ENCODE data around the gene BCL2L12.
"Not testable (repeated sequence)": the region's sequence is repeated elsewhere in the genome, so short reads cannot be mapped to it uniquely, and the experiment has no call there.

BCL2L12 gene

DNA sequence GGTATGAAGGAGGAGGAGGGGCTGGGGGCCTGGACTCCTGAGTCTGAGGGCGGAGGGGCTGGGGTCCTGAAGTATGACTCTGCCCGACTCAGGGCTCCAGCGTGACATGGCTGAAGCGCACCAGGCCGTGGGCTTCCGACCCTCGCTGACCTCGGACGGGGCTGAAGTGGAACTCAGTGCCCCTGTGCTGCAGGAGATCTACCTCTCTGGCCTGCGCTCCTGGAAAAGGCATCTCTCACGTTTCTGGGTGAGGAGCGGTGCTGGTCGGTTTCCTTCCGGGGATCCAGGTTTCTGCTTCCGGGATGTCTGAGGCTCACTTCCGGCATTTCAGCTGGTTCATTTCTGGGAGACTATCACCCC, 26.4 kb downstream of the BCL2L12 start:
- H3K4me3 ChIP-seq, result no peak overlapping the region
- H3K27ac ChIP-seq, result no peak overlapping the region

DNA sequence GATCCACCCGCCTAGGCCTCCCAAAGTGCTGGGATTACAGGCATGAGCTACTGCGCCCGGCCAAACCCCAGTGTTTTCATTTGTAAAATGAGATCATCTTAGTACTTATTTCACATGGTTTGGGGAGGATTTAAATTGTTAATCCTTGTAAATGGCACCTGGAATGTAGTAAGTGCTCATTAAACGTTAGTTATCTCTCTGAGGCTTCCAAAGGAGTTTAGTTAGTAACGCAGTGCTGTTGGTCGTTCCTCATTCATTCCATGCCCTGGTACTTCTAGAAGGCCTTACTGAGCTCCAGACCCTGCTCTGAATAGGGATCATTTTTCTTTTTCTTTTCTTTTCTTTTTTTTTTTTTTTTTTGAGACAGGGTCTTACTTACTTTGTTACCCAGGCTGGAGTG, 30.4 kb downstream of the BCL2L12 start:
- no peak overlapping the region for H3K27ac ChIP-seq
- H3K4me3 ChIP-seq, result no peak overlapping the region

DNA sequence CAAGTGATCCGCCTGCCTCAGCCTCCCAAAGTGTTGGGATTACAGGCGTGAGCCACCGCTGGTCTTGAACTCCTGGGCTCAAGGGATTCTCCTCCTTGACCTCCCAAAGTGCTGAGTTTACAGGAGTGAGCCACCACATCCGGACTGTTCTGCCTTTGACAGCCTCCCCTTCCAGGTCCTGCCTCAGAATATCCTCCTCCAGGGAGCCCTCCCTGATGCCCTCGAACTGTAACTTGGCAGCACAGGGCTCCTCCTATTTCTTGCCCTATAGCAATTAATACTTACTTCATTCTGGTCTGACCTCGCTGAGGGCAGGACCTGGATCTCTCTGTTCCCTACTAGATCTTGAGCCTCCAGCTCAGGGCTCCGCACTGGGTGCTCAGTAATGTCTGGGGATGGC, 31.1 kb downstream of the BCL2L12 start:
- H3K4me3 ChIP-seq, result no peak overlapping the region

DNA sequence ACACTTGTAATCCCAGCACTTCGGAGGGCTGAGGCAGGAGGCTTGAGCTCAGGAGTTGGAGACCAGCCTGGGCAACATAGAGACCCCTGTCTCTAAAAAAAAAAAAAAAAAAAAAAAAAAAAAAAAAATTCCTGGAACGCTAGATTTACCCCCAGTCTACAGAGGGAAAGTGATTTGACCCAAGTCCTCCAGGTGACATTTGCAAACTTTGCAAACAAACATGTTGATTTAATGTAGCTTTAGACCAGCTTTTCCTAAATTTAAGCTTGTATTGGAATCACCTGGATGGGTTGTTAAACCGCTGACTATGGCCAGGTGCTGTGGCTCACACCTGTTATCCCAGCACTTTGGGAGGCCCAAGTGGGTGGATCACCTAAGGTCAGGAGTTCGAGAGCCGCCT, 33.6 kb downstream of the BCL2L12 start:
- Histone ChIP-seq H3K4me3 (no peak overlapping the region), H3K27ac (no peak overlapping the region)

More for the DNA sequence above, 31.1 kb downstream of the BCL2L12 start:
- no peak overlapping the region for H3K27ac ChIP-seq

DNA sequence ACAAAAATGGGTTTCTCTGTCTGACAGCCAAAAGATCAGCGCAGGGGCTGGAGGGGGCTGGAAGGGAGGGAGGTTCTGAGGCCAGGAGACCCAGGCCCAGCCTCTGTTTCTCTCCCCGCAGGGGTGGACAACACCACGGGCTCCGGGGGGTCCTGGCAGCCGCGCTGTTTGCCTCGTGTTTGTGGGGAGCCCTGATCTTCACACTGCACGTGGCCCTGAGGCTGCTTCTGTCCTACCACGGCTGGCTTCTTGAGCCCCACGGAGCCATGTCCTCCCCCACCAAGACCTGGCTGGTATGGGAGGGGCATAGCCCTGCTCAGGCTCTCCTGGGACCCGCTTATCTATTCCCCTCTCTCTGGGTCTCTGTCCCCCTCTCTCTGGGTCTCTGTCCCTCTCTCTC, 34.8 kb downstream of the BCL2L12 start:
- Histone ChIP-seq H3K4me3 (no peak overlapping the region), H3K27ac (no peak overlapping the region)

DNA sequence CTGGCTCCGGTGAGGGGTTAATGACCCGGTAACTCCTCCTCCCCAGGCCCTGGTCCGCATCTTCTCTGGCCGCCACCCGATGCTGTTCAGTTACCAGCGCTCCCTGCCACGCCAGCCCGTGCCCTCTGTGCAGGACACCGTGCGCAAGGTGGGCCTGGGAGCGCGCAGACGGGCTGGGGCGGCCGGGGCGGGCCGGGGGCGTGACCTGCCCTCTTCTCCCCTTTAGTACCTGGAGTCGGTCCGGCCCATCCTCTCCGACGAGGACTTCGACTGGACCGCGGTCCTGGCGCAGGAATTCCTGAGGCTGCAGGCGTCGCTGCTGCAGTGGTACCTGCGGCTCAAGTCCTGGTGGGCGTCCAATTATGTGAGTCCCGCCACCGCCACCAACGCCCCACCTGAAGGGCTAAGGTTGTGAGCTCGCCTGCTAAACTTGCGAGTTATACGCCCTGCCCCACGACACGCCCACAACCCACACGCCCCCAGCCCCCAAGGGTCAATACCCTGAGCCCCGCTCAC, 35.6 kb downstream of the BCL2L12 start:
- no peak overlapping the region for H3K27ac ChIP-seq
- no peak overlapping the region for H3K4me3 ChIP-seq

DNA sequence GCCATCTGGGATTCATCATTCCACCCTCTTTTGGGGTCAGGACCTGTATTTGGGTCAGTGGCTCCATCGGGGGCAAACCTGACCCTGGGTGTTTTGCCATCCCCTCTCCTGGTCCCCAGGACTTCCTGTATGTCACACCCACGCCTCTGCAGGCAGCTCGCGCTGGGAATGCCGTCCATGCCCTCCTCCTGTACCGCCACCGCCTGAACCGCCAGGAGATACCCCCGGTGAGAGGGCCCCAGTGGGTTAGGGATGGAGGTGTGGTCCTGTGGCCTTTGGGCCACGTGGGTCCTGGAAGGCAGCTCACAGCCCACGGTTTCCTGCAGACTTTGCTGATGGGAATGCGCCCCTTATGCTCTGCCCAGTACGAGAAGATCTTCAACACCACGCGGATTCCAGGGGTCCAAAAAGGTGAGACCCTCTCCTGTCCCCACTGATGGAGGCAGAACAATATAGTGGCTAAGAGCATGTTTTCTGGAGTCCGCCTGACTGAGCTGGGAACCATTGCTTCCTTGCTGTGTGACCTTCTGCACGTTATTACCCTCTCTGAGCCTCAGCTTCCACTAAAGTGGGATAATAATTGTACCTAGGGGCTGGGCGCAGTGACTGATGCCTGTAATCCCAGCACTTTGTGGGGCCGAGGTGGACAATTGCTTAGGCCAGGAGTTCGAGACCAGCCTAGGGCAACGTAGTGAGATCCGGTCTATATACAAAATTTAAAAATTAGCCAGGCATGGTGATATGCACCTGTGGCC, 39.3 kb downstream of the BCL2L12 start:
- Histone ChIP-seq H3K4me3 (no peak overlapping the region), H3K27ac (no peak overlapping the region)

DNA sequence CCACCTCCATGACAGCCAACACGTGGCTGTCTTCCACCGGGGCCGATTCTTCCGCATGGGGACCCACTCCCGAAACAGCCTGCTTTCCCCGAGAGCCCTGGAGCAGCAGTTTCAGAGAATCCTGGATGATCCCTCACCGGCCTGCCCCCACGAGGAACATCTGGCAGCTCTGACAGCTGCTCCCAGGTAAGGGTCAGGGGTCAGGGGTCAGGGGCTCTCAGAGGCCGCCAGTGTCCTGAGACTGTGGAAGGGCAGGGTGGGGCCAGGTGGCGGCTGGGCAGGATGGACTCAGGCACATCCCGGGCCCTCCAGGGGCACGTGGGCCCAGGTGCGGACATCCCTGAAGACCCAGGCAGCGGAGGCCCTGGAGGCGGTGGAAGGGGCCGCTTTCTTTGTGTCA, 40.2 kb downstream of the BCL2L12 start:
- H3K27ac ChIP-seq, result no peak overlapping the region
- H3K4me3 ChIP-seq, result no peak overlapping the region

DNA sequence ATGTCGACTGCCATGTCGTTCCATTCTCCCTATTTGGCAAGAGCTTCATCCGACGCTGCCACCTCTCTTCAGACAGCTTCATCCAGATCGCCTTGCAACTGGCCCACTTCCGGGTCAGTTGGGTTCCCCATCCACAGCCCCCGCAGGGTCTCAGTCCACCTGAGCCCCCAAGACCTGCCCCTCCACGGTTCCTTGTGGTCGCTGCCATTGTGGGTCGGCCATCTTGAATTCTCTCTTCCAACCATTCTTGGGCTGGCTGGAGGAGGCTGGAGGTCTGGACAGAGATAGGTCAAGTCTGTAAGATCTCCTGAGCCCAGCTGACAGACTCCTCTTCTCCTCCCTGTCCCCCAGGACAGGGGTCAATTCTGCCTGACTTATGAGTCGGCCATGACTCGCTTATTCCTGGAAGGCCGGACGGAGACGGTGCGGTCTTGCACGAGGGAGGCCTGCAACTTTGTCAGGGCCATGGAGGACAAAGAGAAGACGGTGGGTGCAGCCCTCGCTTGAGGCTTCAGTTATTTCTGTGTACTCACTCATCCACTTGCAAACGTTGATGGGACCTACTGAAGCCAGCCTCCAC, 44.7 kb downstream of the BCL2L12 start:
- H3K27ac ChIP-seq, result no peak overlapping the region
- H3K4me3 ChIP-seq, result no peak overlapping the region

DNA sequence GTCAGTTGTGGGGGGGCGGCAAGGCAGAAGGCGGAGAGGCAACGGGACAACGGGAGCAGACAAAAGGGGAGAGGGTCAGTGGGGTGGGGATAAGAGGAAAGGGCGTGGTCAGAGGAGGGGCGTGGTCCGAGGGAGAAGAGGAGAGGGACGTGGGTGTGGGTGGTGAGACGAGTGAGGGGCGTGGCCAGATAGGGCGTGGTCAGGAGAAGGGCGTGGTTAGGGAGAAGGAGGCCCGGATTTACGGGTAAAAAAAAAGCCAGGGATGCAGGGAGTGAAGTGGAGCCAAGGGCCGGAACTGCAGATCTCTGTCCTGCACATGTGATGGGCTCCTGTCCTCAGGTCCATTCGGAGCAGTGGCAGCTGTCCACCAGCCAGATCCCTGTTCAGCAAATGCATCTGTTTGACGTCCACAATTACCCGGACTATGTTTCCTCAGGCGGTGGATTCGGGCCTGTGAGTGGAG, 46.7 kb downstream of the BCL2L12 start:
- Histone ChIP-seq H3K27ac (peak overlapping the region in 1 of 21 experiments; percentile 36), H3K4me3 (no peak overlapping the region)

DNA sequence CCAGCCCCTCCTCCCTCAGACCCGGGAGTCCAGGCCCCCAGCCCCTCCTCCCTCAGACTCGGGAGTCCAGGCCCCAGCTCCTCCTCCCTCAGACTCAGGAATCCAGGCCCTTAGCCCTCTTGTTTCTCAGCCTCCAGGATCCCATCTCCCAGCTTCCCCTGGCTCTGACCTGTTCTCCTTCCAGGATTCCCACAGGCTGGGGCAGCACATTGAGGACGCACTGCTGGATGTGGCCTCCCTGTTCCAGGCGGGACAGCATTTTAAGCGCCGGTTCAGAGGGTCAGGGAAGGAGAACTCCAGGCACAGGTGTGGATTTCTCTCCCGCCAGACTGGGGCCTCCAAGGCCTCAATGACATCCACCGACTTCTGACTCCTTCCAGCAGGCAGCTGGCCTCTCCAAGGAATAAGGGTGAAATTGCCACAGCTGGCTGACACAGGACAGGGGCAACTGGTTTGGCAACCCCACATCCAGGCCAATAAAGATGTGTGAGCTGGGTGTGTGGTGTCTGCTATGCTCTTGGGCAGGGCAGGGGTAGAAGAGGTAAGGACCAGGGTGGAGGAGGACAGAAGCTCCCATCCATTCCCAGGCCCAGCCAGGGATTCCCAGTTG, 47.6 kb downstream of the BCL2L12 start:
- H3K27ac ChIP-seq, result peak overlapping the region in 13 of 21 experiments; percentile 8 to 77 (median 36)

DNA sequence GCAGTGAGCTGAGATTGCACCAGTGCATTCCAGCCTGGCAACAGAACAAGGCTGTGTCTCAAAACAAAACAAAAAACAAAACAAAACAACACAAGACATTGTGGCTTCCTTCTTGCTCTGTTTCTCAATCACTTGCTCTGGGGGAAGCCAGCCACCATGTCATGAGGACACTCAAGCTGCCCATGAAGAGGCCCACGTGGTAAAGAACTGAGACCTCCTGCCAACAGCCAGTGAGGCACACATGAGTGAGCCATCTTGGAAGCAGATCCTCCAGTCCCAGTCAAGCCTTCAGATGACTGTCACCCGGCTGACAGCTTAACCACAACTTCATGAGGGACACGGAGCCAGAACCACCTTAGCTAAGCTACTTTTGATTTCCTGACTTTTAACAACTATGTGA, 50.4 kb downstream of the BCL2L12 start:
- Histone ChIP-seq H3K4me3 (no peak overlapping the region), H3K27ac (no peak overlapping the region)

More for the DNA sequence above, 47.6 kb downstream of the BCL2L12 start:
- H3K4me3 ChIP-seq, result no peak overlapping the region

DNA sequence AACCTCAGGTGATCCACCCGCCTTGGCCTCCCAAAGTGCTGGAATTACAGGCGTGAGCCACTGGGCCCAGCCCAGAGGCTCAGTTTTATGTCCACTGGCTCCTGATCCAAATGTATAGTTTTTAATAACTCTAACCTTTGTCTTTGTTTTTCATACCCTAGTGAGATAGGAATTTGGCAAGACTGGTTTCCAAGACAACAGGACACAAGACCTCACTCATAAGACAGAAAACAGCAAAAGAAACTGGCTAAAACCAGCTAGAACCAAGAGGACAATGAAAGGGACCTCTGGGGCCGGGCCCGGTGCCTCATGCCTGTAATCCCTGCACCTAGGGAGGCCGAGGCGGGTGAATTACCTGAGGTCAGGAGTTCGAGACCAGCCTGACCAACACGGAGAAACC, 52.8 kb downstream of the BCL2L12 start:
- Histone ChIP-seq H3K27ac (peak overlapping the region in 1 of 21 experiments; percentile 84), H3K4me3 (peak overlapping the region in 2 of 7 experiments; percentile 49 to 51)

DNA sequence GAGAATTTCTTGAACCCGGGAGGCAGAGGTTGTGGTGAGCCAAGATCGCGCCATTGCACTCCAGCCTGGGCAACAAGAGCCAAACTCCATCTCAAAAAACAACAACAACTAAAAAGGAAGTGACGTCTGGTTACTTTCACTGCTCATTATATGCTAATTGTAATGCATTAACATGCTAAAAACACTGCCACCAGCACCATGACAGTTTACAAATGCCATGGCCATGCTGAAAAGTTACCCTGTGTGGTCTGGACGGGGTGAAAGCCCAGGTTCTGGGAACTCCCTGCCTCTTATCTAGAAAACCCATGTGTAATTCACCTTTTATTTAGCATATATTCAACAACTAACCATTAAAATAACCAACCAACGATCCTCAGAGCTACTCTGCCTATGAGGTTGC, 53.3 kb downstream of the BCL2L12 start:
- no peak overlapping the region for H3K4me3 ChIP-seq
- no peak overlapping the region for H3K27ac ChIP-seq

DNA sequence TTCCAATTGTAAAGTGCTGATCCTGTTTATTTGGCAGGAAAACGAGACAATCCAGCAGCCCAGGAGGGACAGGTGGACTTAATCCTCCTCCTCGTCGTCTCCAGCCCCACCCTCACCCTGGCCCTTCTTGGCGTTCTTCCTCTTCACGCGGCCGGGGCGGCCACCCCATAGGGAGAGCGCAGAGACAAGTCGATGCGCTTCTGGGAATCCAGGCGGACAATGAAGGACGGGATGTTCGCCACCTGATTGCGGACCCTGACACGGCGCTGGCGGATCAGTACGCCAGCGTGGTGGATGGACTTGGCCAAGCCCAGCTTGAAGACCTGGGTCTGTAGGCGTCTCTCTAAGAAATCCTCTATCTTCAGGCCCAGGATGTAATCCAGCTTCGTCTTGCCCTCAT, 53.7 kb downstream of the BCL2L12 start:
- not testable (repeated sequence) for H3K27ac ChIP-seq, H3K4me3 ChIP-seq

All from skin epidermis (tissue), 12 donors.